NCI-H2029 treated with DMSO at 0.1 percent for 48 hours (cell line): ENCODE measurements around the gene ATRX.
"Not testable (repeated sequence)": the region's sequence is repeated elsewhere in the genome, so short reads cannot be mapped to it uniquely, and the experiment has no call there.

Experiments
- DNase-seq: peaks from one replicate; lab custom pipeline; 2025; lab: John Stamatoyannopoulos, UW

The ATRX gene

GRCh38 chrX:77500164-77500563, 285.9 kb downstream of the ATRX start:
- not testable (repeated sequence) for DNase-seq

GRCh38 chrX:77493677-77494553, 292.1 kb downstream of the ATRX start:
- DNase-seq: no peak

GRCh38 chrX:77484045-77484444, 302.0 kb downstream of the ATRX start:
- DNase-seq: no peak

GRCh38 chrX:77455437-77455836, 330.6 kb downstream of the ATRX start:
- DNase-seq: no peak
